Measurements from ENCODE around the gene TRPT1.

TRPT1 gene

DNA sequence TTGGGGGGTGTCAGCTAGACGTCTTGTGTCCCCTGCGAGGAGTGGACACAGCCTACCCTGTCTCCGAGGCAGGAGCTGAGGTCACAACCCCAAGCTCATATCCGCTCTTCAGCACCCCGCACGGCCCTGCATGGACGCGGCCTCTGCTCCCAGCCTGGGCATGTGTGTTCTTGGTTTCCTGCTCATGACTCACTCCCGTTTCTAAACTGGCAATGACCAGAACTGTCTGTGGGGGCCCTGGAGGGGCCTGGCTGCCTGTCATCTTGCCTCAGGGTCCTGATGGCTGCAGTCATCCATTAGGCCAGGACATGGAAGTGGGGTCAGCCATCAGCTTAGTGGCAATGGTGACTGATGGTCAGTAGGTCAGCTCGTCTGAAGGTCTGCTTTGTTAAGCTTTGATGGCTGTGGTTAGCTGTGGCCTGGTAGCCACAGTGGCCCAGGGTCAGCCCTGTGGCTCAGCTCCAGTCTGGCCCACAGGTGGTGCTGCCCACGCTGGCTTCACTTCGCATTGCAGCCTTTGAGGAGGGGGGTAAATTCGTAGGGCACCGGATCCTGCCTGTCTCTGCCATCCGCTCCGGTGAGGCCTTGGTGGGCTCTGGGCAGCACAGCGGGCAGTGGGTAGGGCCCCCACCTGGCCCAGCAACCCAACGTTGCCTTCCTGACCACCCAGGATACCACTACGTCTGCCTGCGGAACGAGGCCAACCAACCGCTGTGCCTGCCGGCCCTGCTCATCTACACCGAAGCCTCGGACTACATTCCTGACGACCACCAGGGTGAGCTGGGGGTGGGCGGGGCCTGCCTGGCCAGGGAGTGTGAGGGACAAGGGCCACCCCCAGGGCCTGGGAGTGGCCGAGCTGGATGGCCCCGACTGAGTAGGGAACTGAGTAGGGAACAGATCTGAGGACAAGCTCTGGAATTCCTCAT is 37.3 kb upstream of the TRPT1 start:
- Histone ChIP-seq H3K36me3 (replicated peaks in 1 of 2; ENCODE audit: control insufficient read depth in 2 of 2, insufficient read depth in 2 of 2, low read length in 2 of 2) (peaks cover 45 to 78% of the 10 kb centered on the region in 2 donors), H2AK5ac (ENCODE audit: low read depth, low read length) (peak overlapping the region; percentile 36), H3K14ac (ENCODE audit: low read length) (no peak overlapping the region), H3K18ac (ENCODE audit: low read length) (peak overlapping the region; percentile 54), H3K4me1 (ENCODE audit: control insufficient read depth in 2 of 2, insufficient read depth in 1 of 2, low read depth in 1 of 2, low read length in 2 of 2) (peaks cover 0 to 4% of the 10 kb centered on the region in 2 donors), H2BK15ac (ENCODE audit: low read length) (no peak overlapping the region), H3K9ac (ENCODE audit: low read depth, low read length, poor library complexity) (peak overlapping the region; percentile 72), H4K8ac (ENCODE audit: low read depth, low read length) (peak overlapping the region; percentile 76), H3K79me1 (ENCODE audit: low read depth, low read length) (peaks cover 5% of the 10 kb centered on the region), H3K4me2 (ENCODE audit: insufficient read depth, low read length, poor library complexity, severe bottlenecking) (peak overlapping the region; percentile 2), H2AFZ (ENCODE audit: low read length) (no peak overlapping the region), H4K91ac (ENCODE audit: low read depth, low read length, poor library complexity) (no peak overlapping the region), H3K23ac (ENCODE audit: low read depth, low read length, poor library complexity) (no peak overlapping the region), H3K27me3 (ENCODE audit: control insufficient read depth in 3 of 3, insufficient read depth in 3 of 3, low read depth in 1 of 3, low read length in 3 of 3) (no peaks in the 10 kb centered on the region), H3K4me3 (ENCODE audit: low read length in 2 of 2) (no peak overlapping the region), H3K9me3 (replicated peaks in 1 of 2; ENCODE audit: control insufficient read depth in 2 of 2, insufficient read depth in 1 of 2, low read depth in 1 of 2, low read length in 2 of 2) (no peaks in the 10 kb centered on the region), H2BK5ac (ENCODE audit: low read length) (peak overlapping the region; percentile 82), H2BK120ac (ENCODE audit: low read depth, low read length) (no peak overlapping the region), H3K4ac (ENCODE audit: low read length) (no peak overlapping the region), H3K27ac (replicated peaks; ENCODE audit: low read length) (peak overlapping the region; percentile 41), H2BK12ac (ENCODE audit: low read length) (no peak overlapping the region)
- WGBS, 2 donors (ENCODE audit: extremely low coverage in 2 of 2, insufficient read length in 2 of 2, insufficient replicate concordance in 1 of 2) = no CpG with 5 or more reads among the region's 29 CpGs
- no peak for DNase-seq (ENCODE audit: low spot score)

DNA sequence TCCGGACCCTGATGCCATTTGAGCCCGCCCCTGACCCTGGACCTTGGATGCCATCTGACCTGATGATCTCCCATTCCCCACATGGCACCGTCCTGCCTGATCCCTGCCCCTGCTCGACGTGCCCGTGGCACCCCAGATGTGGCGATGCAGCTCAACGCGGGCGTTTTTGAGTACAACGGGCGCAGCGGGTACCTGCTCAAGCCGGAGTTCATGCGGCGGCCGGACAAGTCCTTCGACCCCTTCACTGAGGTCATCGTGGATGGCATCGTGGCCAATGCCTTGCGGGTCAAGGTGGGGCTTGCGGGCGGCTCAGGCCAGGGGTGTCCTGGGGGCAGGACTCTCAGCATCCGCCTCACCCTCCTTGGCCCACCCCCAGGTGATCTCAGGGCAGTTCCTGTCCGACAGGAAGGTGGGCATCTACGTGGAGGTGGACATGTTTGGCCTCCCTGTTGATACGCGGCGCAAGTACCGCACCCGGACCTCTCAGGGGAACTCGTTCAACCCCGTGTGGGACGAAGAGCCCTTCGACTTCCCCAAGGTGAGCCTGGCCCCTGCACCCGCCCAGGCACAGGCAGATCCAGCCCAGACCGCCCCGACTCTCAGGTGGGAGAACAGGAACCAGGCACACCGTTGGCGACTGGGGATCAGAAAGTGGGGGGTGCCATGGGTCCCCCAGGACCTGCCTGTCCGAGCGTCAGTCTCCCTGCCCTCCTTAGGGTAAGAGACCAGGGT is 36.5 kb upstream of the TRPT1 start:
- H3K9me3 ChIP-seq (replicated peaks in 1 of 2; ENCODE audit: control insufficient read depth in 2 of 2, insufficient read depth in 1 of 2, low read depth in 1 of 2, low read length in 2 of 2) = no peaks in the 10 kb centered on the region
- peak overlapping the region; percentile 70 for H2AK5ac ChIP-seq (ENCODE audit: low read depth, low read length)
- no peak overlapping the region for H2BK15ac ChIP-seq (ENCODE audit: low read length)
- H3K23ac ChIP-seq (ENCODE audit: low read depth, low read length, poor library complexity) = no peak overlapping the region
- no peak overlapping the region for H3K4me3 ChIP-seq (ENCODE audit: low read length in 2 of 2)
- H3K4ac ChIP-seq (ENCODE audit: low read length) = no peak overlapping the region
- peak overlapping the region; percentile 43 for H4K8ac ChIP-seq (ENCODE audit: low read depth, low read length)
- H3K9ac ChIP-seq (ENCODE audit: low read depth, low read length, poor library complexity) = peak overlapping the region; percentile 70
- DNase-seq (ENCODE audit: low spot score) = no peak
- H2BK120ac ChIP-seq (ENCODE audit: low read depth, low read length) = no peak overlapping the region
- H3K14ac ChIP-seq (ENCODE audit: low read length) = no peak overlapping the region
- WGBS, 2 donors (ENCODE audit: extremely low coverage in 2 of 2, insufficient read length in 2 of 2, insufficient replicate concordance in 1 of 2) = no CpG with 5 or more reads among the region's 42 CpGs
- no peak overlapping the region for H4K91ac ChIP-seq (ENCODE audit: low read depth, low read length, poor library complexity)
- no peaks in the 10 kb centered on the region for H3K27me3 ChIP-seq (ENCODE audit: control insufficient read depth in 3 of 3, insufficient read depth in 3 of 3, low read depth in 1 of 3, low read length in 3 of 3)
- H3K79me1 ChIP-seq (ENCODE audit: low read depth, low read length) = peaks cover 3% of the 10 kb centered on the region
- H3K4me1 ChIP-seq (ENCODE audit: control insufficient read depth in 2 of 2, insufficient read depth in 1 of 2, low read depth in 1 of 2, low read length in 2 of 2) = peaks cover 0 to 4% of the 10 kb centered on the region in 2 donors
- H3K36me3 ChIP-seq (replicated peaks in 1 of 2; ENCODE audit: control insufficient read depth in 2 of 2, insufficient read depth in 2 of 2, low read length in 2 of 2) = peaks cover 45 to 84% of the 10 kb centered on the region in 2 donors
- H2AFZ ChIP-seq (ENCODE audit: low read length) = no peak overlapping the region
- H3K27ac ChIP-seq (replicated peaks; ENCODE audit: low read length) = no peak overlapping the region
- no peak overlapping the region for H2BK5ac ChIP-seq (ENCODE audit: low read length)
- H3K18ac ChIP-seq (ENCODE audit: low read length) = peak overlapping the region; percentile 17
- H3K4me2 ChIP-seq (ENCODE audit: insufficient read depth, low read length, poor library complexity, severe bottlenecking) = no peak overlapping the region
- no peak overlapping the region for H2BK12ac ChIP-seq (ENCODE audit: low read length)

DNA sequence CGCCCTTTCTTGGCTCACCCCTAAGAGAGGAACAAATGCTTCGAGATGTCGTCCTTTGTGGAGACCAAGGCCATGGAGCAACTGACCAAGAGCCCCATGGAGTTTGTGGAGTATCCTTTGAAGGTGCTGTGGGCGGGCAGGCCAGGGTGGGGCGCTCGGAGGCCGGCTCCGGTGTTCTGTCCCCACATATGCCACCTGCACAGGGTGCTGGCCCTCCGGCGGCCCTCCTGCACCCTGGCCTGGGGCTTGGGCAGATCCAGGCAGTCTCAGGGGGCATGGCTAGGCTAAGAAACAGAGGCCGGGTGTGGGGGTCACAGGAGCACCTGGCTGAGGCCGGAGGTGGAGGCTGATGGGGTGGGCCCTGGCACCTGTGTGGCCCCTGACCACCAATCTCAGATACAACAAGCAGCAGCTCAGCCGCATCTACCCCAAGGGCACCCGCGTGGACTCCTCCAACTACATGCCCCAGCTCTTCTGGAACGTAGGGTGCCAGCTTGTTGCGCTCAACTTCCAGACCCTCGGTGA is 35.6 kb upstream of the TRPT1 start:
- no peak overlapping the region for H3K27ac ChIP-seq (replicated peaks; ENCODE audit: low read length)
- no CpG with 5 or more reads among the region's 18 CpGs for WGBS, 2 donors (ENCODE audit: extremely low coverage in 2 of 2, insufficient read length in 2 of 2, insufficient replicate concordance in 1 of 2)

More for the DNA sequence above, 35.6 kb upstream of the TRPT1 start:
- H3K4me2 ChIP-seq (ENCODE audit: insufficient read depth, low read length, poor library complexity, severe bottlenecking) = no peak overlapping the region
- no peak overlapping the region for H4K91ac ChIP-seq (ENCODE audit: low read depth, low read length, poor library complexity)
- peaks cover 0 to 4% of the 10 kb centered on the region in 2 donors for H3K4me1 ChIP-seq (ENCODE audit: control insufficient read depth in 2 of 2, insufficient read depth in 1 of 2, low read depth in 1 of 2, low read length in 2 of 2)
- no peak overlapping the region for H2AFZ ChIP-seq (ENCODE audit: low read length)
- peaks cover 46 to 85% of the 10 kb centered on the region in 2 donors for H3K36me3 ChIP-seq (replicated peaks in 1 of 2; ENCODE audit: control insufficient read depth in 2 of 2, insufficient read depth in 2 of 2, low read length in 2 of 2)
- no peak overlapping the region for H3K4ac ChIP-seq (ENCODE audit: low read length)
- H2BK5ac ChIP-seq (ENCODE audit: low read length) = peak overlapping the region; percentile 53
- H3K14ac ChIP-seq (ENCODE audit: low read length) = peak overlapping the region; percentile 8
- H3K9me3 ChIP-seq (replicated peaks in 1 of 2; ENCODE audit: control insufficient read depth in 2 of 2, insufficient read depth in 1 of 2, low read depth in 1 of 2, low read length in 2 of 2) = no peaks in the 10 kb centered on the region
- no peak overlapping the region for H2BK15ac ChIP-seq (ENCODE audit: low read length)
- no peaks in the 10 kb centered on the region for H3K27me3 ChIP-seq (ENCODE audit: control insufficient read depth in 3 of 3, insufficient read depth in 3 of 3, low read depth in 1 of 3, low read length in 3 of 3)
- DNase-seq (ENCODE audit: low spot score) = no peak
- H2BK12ac ChIP-seq (ENCODE audit: low read length) = no peak overlapping the region
- H3K23ac ChIP-seq (ENCODE audit: low read depth, low read length, poor library complexity) = peak overlapping the region; percentile 12
- H3K79me1 ChIP-seq (ENCODE audit: low read depth, low read length) = peaks cover 3% of the 10 kb centered on the region
- no peak overlapping the region for H4K8ac ChIP-seq (ENCODE audit: low read depth, low read length)
- no peak overlapping the region for H2AK5ac ChIP-seq (ENCODE audit: low read depth, low read length)
- H2BK120ac ChIP-seq (ENCODE audit: low read depth, low read length) = no peak overlapping the region
- no peak overlapping the region for H3K18ac ChIP-seq (ENCODE audit: low read length)
- no peak overlapping the region for H3K4me3 ChIP-seq (ENCODE audit: low read length in 2 of 2)
- H3K9ac ChIP-seq (ENCODE audit: low read depth, low read length, poor library complexity) = peak overlapping the region; percentile 4
